PC-9 (cell line): ENCODE data around the gene DDX28. TPM values are rescaled to one million over a fixed set of nuclear protein-coding genes. Genes with fewer than 3 reads are reported as not detected.

Source experiments
- Bru-seq: library from RNA; stranded (reverse); fragments of 400-500 nt; gene quantifications from one replicate; lab custom pipeline; 2021; lab: Mats Ljungman, UMichigan
- BruChase-seq, 2 experiments: library from RNA; stranded (reverse); fragments of 400-500 nt; gene quantifications; one replicate each; lab custom pipeline; 2021; lab: Mats Ljungman, UMichigan
- BruUV-seq: library from RNA; stranded (reverse); fragments of 400-500 nt; replicated peaks from 2 replicates; lab custom pipeline; 2021; lab: Mats Ljungman, UMichigan
- CTCF ChIA-PET: fragments of 300-600 bp; sonication (Branson Sonifier 250); formaldehyde crosslinking; loops from one replicate; lab custom pipeline; 2022; ENCODE audit warnings: antibody characterized with exemption; lab: Charles Lee
- POLR2A ChIA-PET: fragments of 300-600 bp; sonication (Branson Sonifier 250); formaldehyde crosslinking; loops from one replicate; lab custom pipeline; 2022; ENCODE audit warnings: antibody characterized with exemption; ENCODE audit not compliant: unreplicated experiment; lab: Charles Lee
- DNase-seq, 2 experiments: peaks; one replicate each; pipeline versions ENCODE4 v3.0.0 to v3.0.0-alpha.2; 2015 to 2022; ENCODE audit warnings: mixed read lengths in 1 of 2
- H2AFZ ChIP-seq: fragments of 200-600 bp; sonication (generic); 2 replicates; pipeline ENCODE4 v1.8.1; 2017; ENCODE audit warnings: antibody characterized with exemption
- H3F3A ChIP-seq: fragments of 200-600 bp; sonication (generic); 2 replicates; pipeline ENCODE4 v1.8.1; 2017; ENCODE audit warnings: antibody characterized with exemption, mild to moderate bottlenecking, low read depth; ENCODE audit not compliant: insufficient read depth
- H3K27ac ChIP-seq: fragments of 200-600 bp; sonication (generic); 2 replicates; pipeline ENCODE4 v1.6.1; 2016; ENCODE audit warnings: mixed run types
- H3K27me3 ChIP-seq: fragments of 200-600 bp; sonication (generic); 2 replicates; pipeline ENCODE4 v1.6.1; 2016; ENCODE audit warnings: low read depth, mixed run types; ENCODE audit not compliant: insufficient read depth
- H3K36me3 ChIP-seq: fragments of 200-600 bp; sonication (generic); 2 replicates; pipeline ENCODE4 v1.6.1; 2016; ENCODE audit warnings: low read depth, mixed run types
- H3K4me1 ChIP-seq: fragments of 200-600 bp; sonication (generic); replicated peaks from 2 replicates; pipeline ENCODE4 v1.6.1; 2016; ENCODE audit warnings: mixed run types; ENCODE audit not compliant: insufficient read depth
- H3K4me2 ChIP-seq: fragments of 200-600 bp; sonication (generic); 2 replicates; pipeline ENCODE4 v1.6.1; 2017; ENCODE audit warnings: mixed run types
- H3K4me3 ChIP-seq: fragments of 200-600 bp; sonication (generic); 2 replicates; pipeline ENCODE4 v1.6.1; 2016; ENCODE audit warnings: mixed run types
- H3K79me2 ChIP-seq: fragments of 200-600 bp; sonication (generic); 2 replicates; pipeline ENCODE4 v1.6.1; 2017; ENCODE audit warnings: low read depth, mixed run types
- H3K9me2 ChIP-seq: fragments of 200-600 bp; sonication (generic); 2 replicates; pipeline ENCODE4 v1.8.1; 2017; ENCODE audit warnings: mild to moderate bottlenecking; ENCODE audit not compliant: insufficient read depth
- H3K9me3 ChIP-seq: fragments of 200-600 bp; sonication (generic); 2 replicates; pipeline ENCODE4 v1.8.1; 2016; ENCODE audit warnings: low read depth; ENCODE audit not compliant: insufficient read depth
- H4K20me1 ChIP-seq: fragments of 200-600 bp; sonication (generic); 2 replicates; pipeline ENCODE4 v1.8.1; 2017; ENCODE audit not compliant: insufficient read depth
- CTCF ChIP-seq: fragments of 200-600 bp; sonication (generic); conservative IDR thresholded peaks from 2 replicates; pipeline ENCODE4 v1.6.1; 2017; ENCODE audit warnings: mixed run types, antibody characterized with exemption, mild to moderate bottlenecking, moderate library complexity
- EZH2 ChIP-seq: fragments of 200-600 bp; sonication (generic); IDR thresholded peaks from 2 replicates; pipeline ENCODE4 v1.8.0; 2017; ENCODE audit warnings: antibody characterized with exemption, low read depth
- intact Hi-C: fragments of 100-400 bp; cut with micrococcal nuclease; formaldehyde crosslinking; loops from one replicate; pipeline ENCODE4 v1.10.0; 2022; ENCODE audit not compliant: unreplicated experiment
- long read RNA-seq: library from polyadenylated mRNA; stranded (forward); transcript quantifications from one replicate; pipeline ENCODE4 v2.0.0, GENCODE V29; 2022
- total RNA-seq: library from RNA; stranded (reverse); gene quantifications from 2 replicates; pipeline ENCODE4 v1.2.3, GENCODE V29; 2021

Gene DDX28
- total RNA-seq (6.3 and 7.5 TPM in 2 replicates), Bru-seq, nascent RNA (percentile 67 among the genes with signal in this experiment), BruChase-seq, experiment 1, labeled RNA remaining after a 2-hour chase (percentile 77 among the genes with signal in this experiment), BruChase-seq, experiment 2, labeled RNA remaining after a 6-hour chase (percentile 44 among the genes with signal in this experiment)
- long read RNA-seq, transcript DDX28-201 (1 exons, 2,169 nt) = major isoform, 15 of 15 reads
- long read RNA-seq, partial matches to known transcripts = 0 of 15 reads
- long read RNA-seq, other reads (novel, unspliced or antisense) = 0 of 15 reads

- H2AFZ ChIP-seq = peak within 1 kb of the TSS; percentile 98
Observed at GRCh38 chr16:68022728-68023537, at the start of gene DDX28, which contains the start of gene DUS2. DDX28 (minus strand) TSS chr16:68023232; CDS start chr16:68023202, 30 bp downstream. DUS2 (plus strand) TSS chr16:68023284; CDS start chr16:68038024, 14,740 bp downstream.

GRCh38 chr16:68072038-68072695 lies 49.1 kb upstream of the DDX28 start:
- no peak overlapping the region for H3K27ac ChIP-seq
- H3K9me2 ChIP-seq = no peaks in the 10 kb centered on the region
- H3K4me1 ChIP-seq = no peaks in the 10 kb centered on the region
- H3K79me2 ChIP-seq = no peaks in the 10 kb centered on the region
- no peaks in the 10 kb centered on the region for H4K20me1 ChIP-seq
- no TSS peak for BruUV-seq
- CTCF ChIA-PET = interaction anchor here (0.6 to 0.7 kb wide), 2 partner anchors 31 to 549 kb away, joined by 3 to 4 read pairs; no protein-coding TSS in a partner anchor
- no peak overlapping the region for H3K4me3 ChIP-seq
- H3K27me3 ChIP-seq = no peaks in the 10 kb centered on the region
- intact Hi-C loops = no loop called here
- H3F3A ChIP-seq = no peaks in the 10 kb centered on the region
- 0 out of 2 replicates have a peak, but pooled peaks cover 7% of the 10 kb centered on the region for H3K36me3 ChIP-seq
- no peaks in the 10 kb centered on the region for H3K9me3 ChIP-seq
- POLR2A ChIA-PET = interaction anchor here (0.6 to 0.7 kb wide), 2 partner anchors 84 to 104 kb away, joined by 3 to 5 read pairs; partner anchors contain the start of gene SLC12A4
- H2AFZ ChIP-seq = no peak overlapping the region
- H3K4me2 ChIP-seq = no peak overlapping the region
- no peak for TF ChIP-seq EZH2
- TF ChIP-seq CTCF = no peak
- DNase-seq = peak in 1 of 2 experiments; percentile 26

More at GRCh38 chr16:68022728-68023537, at the start of gene DDX28, which contains the start of gene DUS2:
- no peaks in the 10 kb centered on the region for H3K36me3 ChIP-seq
- H3K4me3 ChIP-seq = peak within 1 kb of the TSS; percentile 86
- CTCF ChIA-PET = interaction anchor here (0.6 kb wide), 1 partner anchor 150 kb away, joined by 4 read pairs; the partner anchor contains the start of gene EDC4
- peak within 1 kb of the TSS; percentile 56 for H3K27ac ChIP-seq
- H4K20me1 ChIP-seq = 0 out of 2 replicates have a peak, but pooled peaks cover 3% of the 10 kb centered on the region
- no peak for TF ChIP-seq CTCF
- no peak for TF ChIP-seq EZH2
- intact Hi-C loops = no loop called here
- no peaks in the 10 kb centered on the region for H3K27me3 ChIP-seq
- no peaks in the 10 kb centered on the region; the same call in 1 of the 2 replicates for H3F3A ChIP-seq
- no peaks in the 10 kb centered on the region for H3K9me2 ChIP-seq
- BruUV-seq = no TSS peak
- peak within 1 kb of the TSS; percentile 100 for H3K4me2 ChIP-seq
- no peaks in the 10 kb centered on the region for H3K9me3 ChIP-seq
- peaks cover 19% of the 10 kb centered on the region for H3K4me1 ChIP-seq
- peaks cover 41% of the 10 kb centered on the region for H3K79me2 ChIP-seq
- POLR2A ChIA-PET = no interaction called here
- DNase-seq = peak; percentile 85 to 90
